Suprapubic skin (tissue), 4 donors: Measurements from ENCODE around the gene ARHGEF28. TPM values are rescaled to one million over a fixed set of nuclear protein-coding genes. Genes with fewer than 3 reads are reported as not detected.

Source experiments
- DNase-seq, 2 donors: peaks; one replicate each; pipeline ENCODE4 v3.0.0-alpha.2; 2019; ENCODE audit warnings: low spot score in 2 of 2
- H3K27ac ChIP-seq: fragments of 200-600 bp; sonication (generic); one replicate; pipeline ENCODE4 v1.5.1; 2019
- H3K27me3 ChIP-seq: fragments of 200-600 bp; sonication (generic); one replicate; pipeline ENCODE4 v1.5.1; 2019
- H3K36me3 ChIP-seq: fragments of 200-600 bp; sonication (generic); one replicate; pipeline ENCODE4 v1.5.1; 2019
- H3K4me1 ChIP-seq: fragments of 200-600 bp; sonication (generic); one replicate; pipeline ENCODE4 v1.5.1; 2019
- H3K4me3 ChIP-seq: fragments of 200-600 bp; sonication (generic); one replicate; pipeline ENCODE4 v1.5.1; 2019; ENCODE audit warnings: mild to moderate bottlenecking
- H3K9me3 ChIP-seq: fragments of 200-600 bp; sonication (generic); one replicate; pipeline ENCODE4 v1.5.1; 2019
- EP300 ChIP-seq: sonication (generic); formaldehyde crosslinking; IDR thresholded peaks from one replicate; pipeline ENCODE4 v1.6.1; 2017; ENCODE audit warnings: antibody characterized with exemption
- POLR2A ChIP-seq, 2 donors: fragments of 450-650 bp; IDR thresholded peaks; one replicate each; pipeline ENCODE4 v1.6.1; 2017; ENCODE audit warnings: antibody characterized with exemption in 2 of 2, mild to moderate bottlenecking in 2 of 2, moderate library complexity in 2 of 2
- POLR2AphosphoS5 ChIP-seq, 3 donors: sonication (generic); formaldehyde crosslinking; IDR thresholded peaks; one replicate each; pipeline ENCODE4 v1.6.1; 2017; ENCODE audit warnings: antibody characterized with exemption in 3 of 3
- WGBS: methylation state at CpG from one replicate; pipeline ENCODE4 v1.1.5; 2018; 5-methylcytosine and 5-hydroxymethylcytosine counted together
- total RNA-seq, 4 donors: library from RNA; depleted of rRNA; stranded (reverse); fragments of >200 nt; gene quantifications; one replicate each; pipeline ENCODE4 v1.1.0, GENCODE V29; 2016
- TF ChIP-seq, protein P1 (sequence below), 2 donors: fragments of 200-600 bp in 1 of 2; fragments of 450-650 bp in 1 of 2; sonication (generic) in 1 of 2; IDR thresholded peaks; one replicate each; pipeline ENCODE4 v1.5.1; 2016 to 2019; ENCODE audit warnings: antibody characterized with exemption in 2 of 2, mild to moderate bottlenecking in 1 of 2, moderate library complexity in 1 of 2

Gene ARHGEF28
- total RNA-seq, 4 donors from 2014 or later: 25.6 to 104 (median 39.1) TPM

DNA sequence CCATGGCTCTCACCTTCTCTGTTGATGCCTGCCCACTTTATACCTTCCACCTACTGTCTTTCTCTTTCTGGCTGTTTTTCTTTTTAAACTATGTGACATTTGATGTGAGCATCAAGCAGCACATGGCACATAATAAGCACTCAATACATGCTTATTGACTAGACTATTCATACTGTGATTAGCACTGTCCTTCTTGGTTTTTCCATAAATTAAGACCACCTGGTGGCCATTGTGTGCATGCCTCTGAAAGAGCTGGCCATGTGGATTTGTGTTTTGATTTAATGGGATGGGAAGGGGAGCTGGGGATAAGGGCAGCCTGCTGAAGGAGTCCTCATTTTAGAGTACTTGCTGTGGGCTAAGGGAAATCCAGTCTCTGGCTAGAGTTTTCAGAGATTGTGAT is 79.4 kb downstream of the ARHGEF28 start:
- H3K27me3 ChIP-seq: no peaks in the 10 kb centered on the region
- H3K36me3 ChIP-seq: no peaks in the 10 kb centered on the region
- H3K27ac ChIP-seq: no peak overlapping the region
- H3K4me3 ChIP-seq: no peak overlapping the region
- H3K4me1 ChIP-seq: peaks cover 6% of the 10 kb centered on the region
- TF ChIP-seq EP300: no peak
- TF ChIP-seq POLR2A (IDR thresholded peaks at IDR 0.05): no peak
- TF ChIP-seq, protein P1, sequence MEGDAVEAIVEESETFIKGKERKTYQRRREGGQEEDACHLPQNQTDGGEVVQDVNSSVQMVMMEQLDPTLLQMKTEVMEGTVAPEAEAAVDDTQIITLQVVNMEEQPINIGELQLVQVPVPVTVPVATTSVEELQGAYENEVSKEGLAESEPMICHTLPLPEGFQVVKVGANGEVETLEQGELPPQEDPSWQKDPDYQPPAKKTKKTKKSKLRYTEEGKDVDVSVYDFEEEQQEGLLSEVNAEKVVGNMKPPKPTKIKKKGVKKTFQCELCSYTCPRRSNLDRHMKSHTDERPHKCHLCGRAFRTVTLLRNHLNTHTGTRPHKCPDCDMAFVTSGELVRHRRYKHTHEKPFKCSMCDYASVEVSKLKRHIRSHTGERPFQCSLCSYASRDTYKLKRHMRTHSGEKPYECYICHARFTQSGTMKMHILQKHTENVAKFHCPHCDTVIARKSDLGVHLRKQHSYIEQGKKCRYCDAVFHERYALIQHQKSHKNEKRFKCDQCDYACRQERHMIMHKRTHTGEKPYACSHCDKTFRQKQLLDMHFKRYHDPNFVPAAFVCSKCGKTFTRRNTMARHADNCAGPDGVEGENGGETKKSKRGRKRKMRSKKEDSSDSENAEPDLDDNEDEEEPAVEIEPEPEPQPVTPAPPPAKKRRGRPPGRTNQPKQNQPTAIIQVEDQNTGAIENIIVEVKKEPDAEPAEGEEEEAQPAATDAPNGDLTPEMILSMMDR (IDR thresholded peaks at IDR 0.05): no peak
- TF ChIP-seq POLR2AphosphoS5 (IDR thresholded peaks at IDR 0.05): no peak
- no peaks in the 10 kb centered on the region for H3K9me3 ChIP-seq
- no peak for DNase-seq

GRCh38 chr5:73706963-73707362 is 81.0 kb downstream of the ARHGEF28 start:
- no peak for DNase-seq
- Histone ChIP-seq H3K36me3 (no peaks in the 10 kb centered on the region), H3K4me3 (no peak overlapping the region), H3K4me1 (no peaks in the 10 kb centered on the region), H3K27me3 (no peaks in the 10 kb centered on the region), H3K27ac (no peak overlapping the region), H3K9me3 (no peaks in the 10 kb centered on the region)
- 80% methylated on average over 5 of the region's 5 CpGs for WGBS
- TF ChIP-seq EP300 (no peak), POLR2A (IDR thresholded peaks at IDR 0.05) (no peak), POLR2AphosphoS5 (IDR thresholded peaks at IDR 0.05) (no peak)
- TF ChIP-seq, protein P1 (IDR thresholded peaks at IDR 0.05): no peak

- no peak overlapping the region for H3K27ac ChIP-seq
- H3K9me3 ChIP-seq: no peaks in the 10 kb centered on the region
- WGBS: 94% methylated on average over 5 of the region's 5 CpGs
- no peaks in the 10 kb centered on the region for H3K4me1 ChIP-seq
- no peak for DNase-seq
- TF ChIP-seq POLR2A (IDR thresholded peaks at IDR 0.05) (no peak), POLR2AphosphoS5 (IDR thresholded peaks at IDR 0.05) (no peak), EP300 (no peak)
- TF ChIP-seq, protein P1 (IDR thresholded peaks at IDR 0.05): no peak
- no peak overlapping the region for H3K4me3 ChIP-seq
- no peaks in the 10 kb centered on the region for H3K27me3 ChIP-seq
- H3K36me3 ChIP-seq: no peaks in the 10 kb centered on the region
Measured at GRCh38 chr5:73709536-73710129, 83.6 kb downstream of the ARHGEF28 start.

- no peak overlapping the region for H3K4me3 ChIP-seq
- H3K27ac ChIP-seq: no peak overlapping the region
- no peak for DNase-seq
- no peaks in the 10 kb centered on the region for H3K9me3 ChIP-seq
- H3K4me1 ChIP-seq: no peaks in the 10 kb centered on the region
- no peak for TF ChIP-seq EP300
- 93% methylated on average over 3 of the region's 3 CpGs for WGBS
- H3K27me3 ChIP-seq: no peaks in the 10 kb centered on the region
- no peaks in the 10 kb centered on the region for H3K36me3 ChIP-seq
Measured at GRCh38 chr5:73716284-73716808, 90.3 kb downstream of the ARHGEF28 start.

DNA sequence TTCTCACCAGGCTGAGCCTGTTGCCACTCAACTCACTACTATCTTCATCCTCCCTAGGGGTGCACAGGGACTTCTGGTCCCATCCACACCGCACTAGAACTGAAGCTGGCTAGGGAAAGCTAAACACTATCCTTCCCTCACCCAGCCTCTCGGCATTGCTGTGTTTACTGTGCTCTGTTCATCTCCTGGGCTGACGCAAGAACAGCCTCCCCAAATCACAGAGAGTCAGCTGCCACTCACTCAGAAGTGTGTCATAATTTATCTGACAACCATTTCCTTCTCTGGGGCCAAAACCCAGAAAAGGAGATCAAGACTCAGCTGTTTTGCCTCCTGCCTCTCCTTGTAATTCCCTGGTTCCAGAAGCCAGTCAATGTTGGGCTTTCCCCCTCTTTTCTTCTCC is 92.8 kb downstream of the ARHGEF28 start:
- WGBS: 92% methylated on average over 3 of the region's 3 CpGs
- H3K27me3 ChIP-seq: no peaks in the 10 kb centered on the region
- H3K36me3 ChIP-seq: no peaks in the 10 kb centered on the region
- no peak overlapping the region for H3K27ac ChIP-seq
- H3K4me1 ChIP-seq: no peaks in the 10 kb centered on the region
- DNase-seq: no peak
- no peak overlapping the region for H3K4me3 ChIP-seq
- no peak for TF ChIP-seq POLR2AphosphoS5 (IDR thresholded peaks at IDR 0.05)
- TF ChIP-seq, protein P1 (IDR thresholded peaks at IDR 0.05): no peak
- no peak for TF ChIP-seq POLR2A (IDR thresholded peaks at IDR 0.05)
- TF ChIP-seq EP300: no peak
- no peaks in the 10 kb centered on the region for H3K9me3 ChIP-seq

- TF ChIP-seq, protein P1 (IDR thresholded peaks at IDR 0.05): no peak
- TF ChIP-seq POLR2A (IDR thresholded peaks at IDR 0.05) (no peak), POLR2AphosphoS5 (IDR thresholded peaks at IDR 0.05) (no peak), EP300 (no peak)
- H3K27me3 ChIP-seq: no peaks in the 10 kb centered on the region
- no peak overlapping the region for H3K27ac ChIP-seq
- no peak overlapping the region for H3K4me3 ChIP-seq
- no peak for DNase-seq
- H3K9me3 ChIP-seq: no peaks in the 10 kb centered on the region
- no peaks in the 10 kb centered on the region for H3K36me3 ChIP-seq
- WGBS: 64% methylated on average over 3 of the region's 3 CpGs
- no peaks in the 10 kb centered on the region for H3K4me1 ChIP-seq
Measured at GRCh38 chr5:73719632-73720031, 93.6 kb downstream of the ARHGEF28 start.
